Astrocyte of the hippocampus (primary cell): ENCODE results near the gene PCDHA1.
A peak's percentile ranks its signal among the peaks of the same experiment; 100 is the strongest.

Source experiments
- DNase-seq: peaks from one replicate; pipeline ENCODE4 v3.0.0; 2011; ENCODE audit warnings: low read depth, low spot score

Gene PCDHA1

GRCh38 chr5:141042555-141042954, 256.6 kb downstream of the PCDHA1 start:
- no peak for DNase-seq

- DNase-seq = peak; percentile 4
Measured at GRCh38 chr5:141050622-141051520, 264.9 kb downstream of the PCDHA1 start, which contains the start of gene PCDHB1. Gene PCDHB1 (plus strand): TSS chr5:141051374. CDS start chr5:141051471, 97 bp downstream.

- peak; percentile 5 for DNase-seq
Measured at GRCh38 chr5:141051521-141051866, 265.6 kb downstream of the PCDHA1 start.
